Spleen (tissue), 11 donors: Measurements from ENCODE around the gene SUN5. TPM values are rescaled to one million over a fixed set of nuclear protein-coding genes. Genes with fewer than 3 reads are reported as not detected.

ENCODE experiments used
- DNase-seq: peaks from one replicate; pipeline ENCODE4 v3.0.0-alpha.2; 2020
- H3K27ac ChIP-seq, 8 donors: fragments of 200-600 bp; sonication (generic) in 7 of 8; 1 replicate in 4 of 8; 2 replicates in 4 of 8; pipeline versions ENCODE4 v1.5.0 to v1.8.0; 2016 to 2021; ENCODE audit warnings: inconsistent platforms in 4 of 8, mild to moderate bottlenecking in 4 of 8, moderate library complexity in 1 of 8
- H3K27me3 ChIP-seq, 7 donors: fragments of 200-600 bp; sonication (generic) in 6 of 7; replicated peaks in 1 of 7; 1 replicate in 4 of 7; 2 replicates in 3 of 7; pipeline versions ENCODE4 v1.5.0 to v1.8.0; 2016 to 2021; ENCODE audit warnings: inconsistent platforms in 3 of 7, mild to moderate bottlenecking in 1 of 7
- H3K36me3 ChIP-seq, 6 donors: fragments of 200-600 bp; sonication (generic) in 5 of 6; 1 replicate in 4 of 6; 2 replicates in 2 of 6; pipeline versions ENCODE4 v1.5.0 to v1.8.0; 2016 to 2021; ENCODE audit warnings: inconsistent platforms in 2 of 6
- H3K4me1 ChIP-seq, 6 donors: fragments of 200-600 bp; sonication (generic) in 5 of 6; 1 replicate in 3 of 6; 2 replicates in 3 of 6; pipeline versions ENCODE4 v1.5.0 to v1.8.0; 2016 to 2021; ENCODE audit warnings: inconsistent platforms in 3 of 6
- H3K4me3 ChIP-seq, 8 donors: fragments of 200-600 bp; sonication (generic) in 7 of 8; 1 replicate in 4 of 8; 2 replicates in 4 of 8; pipeline versions ENCODE4 v1.5.0 to v1.8.0; 2016 to 2021; ENCODE audit warnings: inconsistent platforms in 4 of 8, mild to moderate bottlenecking in 4 of 8, moderate library complexity in 2 of 8
- H3K9me3 ChIP-seq, 8 donors: fragments of 200-600 bp; sonication (generic) in 7 of 8; 1 replicate in 4 of 8; 2 replicates in 4 of 8; pipeline versions ENCODE4 v1.5.0 to v1.8.0; 2016 to 2021; ENCODE audit warnings: inconsistent platforms in 4 of 8
- CTCF ChIP-seq, 11 experiments: fragments of 200-600 bp in 7 of 11; fragments of 450-650 bp in 4 of 11; sonication (generic) in 4 of 11; IDR thresholded peaks in 8 of 11; conservative IDR thresholded peaks in 3 of 11; 1 replicate in 7 of 11; 2 replicates in 4 of 11; pipeline versions ENCODE4 v1.4.0 to v1.8.0; 2016 to 2021; ENCODE audit warnings: antibody characterized with exemption in 11 of 11, inconsistent platforms in 4 of 11, mild to moderate bottlenecking in 1 of 11
- POLR2A ChIP-seq, 3 donors: fragments of 450-650 bp; IDR thresholded peaks; one replicate each; pipeline ENCODE4 v1.5.1; 2017; ENCODE audit warnings: antibody characterized with exemption in 3 of 3, mild to moderate bottlenecking in 1 of 3
- POLR2AphosphoS5 ChIP-seq, 3 donors: sonication (generic); formaldehyde crosslinking; IDR thresholded peaks; one replicate each; pipeline ENCODE4 v1.5.1; 2017; ENCODE audit warnings: antibody characterized with exemption in 3 of 3
- WGBS, 5 donors: extraction: QIAGEN DNeasy Blood & Tissue Kit in 3 of 5; methylation state at CpG; one replicate each; pipeline versions ENCODE4 v1.1.5 to v1.1.7; 2013 to 2018; 5-methylcytosine and 5-hydroxymethylcytosine counted together
- intact Hi-C: fragments of 100-400 bp; cut with DNase I; formaldehyde crosslinking; loops from one replicate; pipeline ENCODE4 v1.15.0; 2023; ENCODE audit warnings: low total_unique reads
- polyA plus RNA-seq, 3 donors: library from polyadenylated mRNA; stranded (reverse); fragments of 200-250 nt; gene quantifications; one replicate each; pipeline ENCODE4 v1.2.1, GENCODE V29; 2013
- total RNA-seq, 7 donors: library from RNA; depleted of rRNA in 3 of 7; stranded (reverse); fragments of >200 nt in 3 of 7; fragmentation: NEBNext Ultra II Directional in 4 of 7; extraction: Animal tissue kit (Norgen Biotek cat#: 25700) in 4 of 7; gene quantifications; one replicate each; pipeline versions ENCODE4 v1.1.0 to v1.2.1, GENCODE V29; 2016 to 2021
- donor health status: healthy with polysubstance abuse.
- donor health status: DM: no; HTN: no; CAD: no; lungs with moderate emphysema.
- donor health status: DM: no; HTN: no; CAD: no.
- donor health status: Bipolar disorder and iron deficiency.
- donor health status: healthy.
- donor health status: DM: no; HTN: no; CAD: no.
- donor health status: DM: yes; HTN: yes; CAD: no.

The SUN5 gene
- total and polyA plus RNA-seq, 10 donors, result not detected

- Histone ChIP-seq H3K36me3 (no peaks in the 10 kb centered on the region), H3K27ac (no peak overlapping the region), H3K4me3 (no peak overlapping the region), H3K4me1 (peaks cover 0 to 5% (median 0%) of the 10 kb centered on the region in 6 donors), H3K9me3 (no peaks in the 10 kb centered on the region), H3K27me3 (peaks cover 0 to 16% (median 0%) of the 10 kb centered on the region in 7 donors)
- 74 to 84% (median 79%) methylated on average over 16 of the region's 16 CpGs for WGBS, 5 donors
- peak; percentile 41 for DNase-seq
- TF ChIP-seq CTCF (IDR thresholded peaks at IDR 0.05 in 8 of 11, conservative IDR thresholded peaks at IDR 0.05 in 3 of 11) (no peak), POLR2A (IDR thresholded peaks at IDR 0.05) (no peak), POLR2AphosphoS5 (IDR thresholded peaks at IDR 0.05) (no peak)
- intact Hi-C loops, result no loop called here
These were observed 10.3 kb upstream of the SUN5 start for GRCh38 chr20:33014336-33015113.

- Histone ChIP-seq H3K27ac (no peak overlapping the region), H3K27me3 (peaks cover 0 to 16% (median 0%) of the 10 kb centered on the region in 7 donors), H3K4me3 (no peak overlapping the region), H3K36me3 (no peaks in the 10 kb centered on the region), H3K9me3 (no peaks in the 10 kb centered on the region), H3K4me1 (peaks cover 0 to 10% (median 0%) of the 10 kb centered on the region in 6 donors)
- WGBS, 5 donors, result 74 to 84% (median 78%) methylated on average over 11 to 12 of the region's 12 CpGs
- intact Hi-C loops, result no loop called here
- peak; percentile 62 for DNase-seq
- TF ChIP-seq CTCF (IDR thresholded peaks at IDR 0.05 in 8 of 11, conservative IDR thresholded peaks at IDR 0.05 in 3 of 11) (no peak), POLR2AphosphoS5 (IDR thresholded peaks at IDR 0.05) (no peak), POLR2A (IDR thresholded peaks at IDR 0.05) (no peak)
These were observed 9.6 kb upstream of the SUN5 start for GRCh38 chr20:33013701-33014326.

GRCh38 chr20:33012327-33013189 is 8.3 kb upstream of the SUN5 start:
- Histone ChIP-seq H3K27me3 (peaks cover 0 to 16% (median 0%) of the 10 kb centered on the region in 7 donors), H3K27ac (no peak overlapping the region), H3K9me3 (no peaks in the 10 kb centered on the region), H3K4me1 (peaks cover 0 to 10% (median 0%) of the 10 kb centered on the region in 6 donors), H3K4me3 (no peak overlapping the region), H3K36me3 (no peaks in the 10 kb centered on the region)
- WGBS, 5 donors, result 76 to 91% (median 87%) methylated on average over 15 of the region's 15 CpGs
- no peak for TF ChIP-seq CTCF (IDR thresholded peaks at IDR 0.05 in 8 of 11, conservative IDR thresholded peaks at IDR 0.05 in 3 of 11)
- TF ChIP-seq POLR2AphosphoS5 (IDR thresholded peaks at IDR 0.05), result no peak
- DNase-seq, result peak; percentile 41
- intact Hi-C loops, result no loop called here
